Measurements from ENCODE around the gene ENAH. TPM values are rescaled to one million over a fixed set of nuclear protein-coding genes. Genes with fewer than 3 reads are reported as not detected.

The ENAH gene
- polyA plus RNA-seq, 1 of the 3 experiments (the other 2 are of a cell fraction): 48.9 TPM

- TF ChIP-seq FOSL2 (IDR thresholded peaks at IDR 0.05; ENCODE audit: borderline replicate concordance, low read depth) (no peak), ELF1 (IDR thresholded peaks at IDR 0.05) (no peak), REST (IDR thresholded peaks at IDR 0.05; ENCODE audit: low read depth, low read length) (no peak)
- POLR2A ChIA-PET: no interaction called here
- Histone ChIP-seq H3K9ac (no peak overlapping the region), H3K4me2 (no peak overlapping the region), H3K27me3 (ENCODE audit: insufficient read depth) (no peaks in the 10 kb centered on the region), H3K36me3 (replicated peaks in 1 of 2; ENCODE audit: control insufficient read depth in 1 of 2, insufficient read depth in 2 of 2, low read length in 1 of 2) (peaks cover 50 to 54% of the 10 kb centered on the region in 2 experiments), H3K9me2 (no peaks in the 10 kb centered on the region), H3K27ac (ENCODE audit: low read depth in 2 of 2, low read length in 1 of 2) (no peak overlapping the region), H3K79me2 (ENCODE audit: insufficient read depth) (peaks cover 94% of the 10 kb centered on the region), H3K9me3 (no peaks in the 10 kb centered on the region), H3K4me3 (ENCODE audit: low read depth in 2 of 2, low read length in 1 of 2) (no peak overlapping the region), H3F3A (replicated peaks; ENCODE audit: insufficient read depth) (peaks cover 23% of the 10 kb centered on the region), H2AFZ (ENCODE audit: low read depth) (no peak overlapping the region), H4K20me1 (ENCODE audit: insufficient read depth) (peaks cover 5% of the 10 kb centered on the region; the same call in 1 of the 2 replicates), H3K4me1 (ENCODE audit: control insufficient read depth in 1 of 2, insufficient read depth in 2 of 2, low read depth in 1 of 2, low read length in 1 of 2) (peaks cover 0 to 2% of the 10 kb centered on the region in 2 experiments; a peak in 2 of 4 replicates)
- WGBS (ENCODE audit: low lambda C conversion rate): 92% methylated on average over 4 of the region's 4 CpGs
- no peak for DNase-seq
- CTCF ChIA-PET: interaction anchor here (0.7 to 1.6 kb wide), 4 partner anchors 48 to 459 kb away, joined by 3 to 4 read pairs (median 4); no protein-coding TSS in a partner anchor
Observed at GRCh38 chr1:225523263-225523950, 129.5 kb downstream of the ENAH start.

GRCh38 chr1:225522588-225523262 is 130.2 kb downstream of the ENAH start:
- ChIA-PET CTCF (interaction anchor here (1.1 to 2.0 kb wide), 4 partner anchors 15 to 249 kb away, joined by 3 to 7 read pairs (median 4); no protein-coding TSS in a partner anchor), POLR2A (no interaction called here)
- Histone ChIP-seq H3K27ac (ENCODE audit: low read depth in 2 of 2, low read length in 1 of 2) (no peak overlapping the region), H2AFZ (ENCODE audit: low read depth) (no peak overlapping the region), H3K9me3 (no peaks in the 10 kb centered on the region), H3K4me1 (ENCODE audit: control insufficient read depth in 1 of 2, insufficient read depth in 2 of 2, low read depth in 1 of 2, low read length in 1 of 2) (peaks cover 0 to 2% of the 10 kb centered on the region in 2 experiments; a peak in 3 of 4 replicates), H3K79me2 (ENCODE audit: insufficient read depth) (peaks cover 94% of the 10 kb centered on the region), H3F3A (replicated peaks; ENCODE audit: insufficient read depth) (peaks cover 23% of the 10 kb centered on the region), H3K4me2 (no peak overlapping the region), H3K4me3 (ENCODE audit: low read depth in 2 of 2, low read length in 1 of 2) (no peak overlapping the region), H4K20me1 (ENCODE audit: insufficient read depth) (peaks cover 7% of the 10 kb centered on the region; the same call in 1 of the 2 replicates), H3K27me3 (ENCODE audit: insufficient read depth) (no peaks in the 10 kb centered on the region), H3K9me2 (no peaks in the 10 kb centered on the region), H3K9ac (no peak overlapping the region), H3K36me3 (replicated peaks in 1 of 2; ENCODE audit: control insufficient read depth in 1 of 2, insufficient read depth in 2 of 2, low read length in 1 of 2) (peaks cover 48 to 54% of the 10 kb centered on the region in 2 experiments)
- TF ChIP-seq RCOR1 (IDR thresholded peaks at IDR 0.05; ENCODE audit: low read length) (no peak), FOSL2 (IDR thresholded peaks at IDR 0.05; ENCODE audit: borderline replicate concordance, low read depth) (no peak), YY1 (IDR thresholded peaks at IDR 0.05; ENCODE audit: low read depth) (no peak), MAX (IDR thresholded peaks at IDR 0.05; ENCODE audit: low read depth) (no peak), CHD2 (IDR thresholded peaks at IDR 0.05; ENCODE audit: low read length, partially characterized antibody) (no peak), FOXM1 (IDR thresholded peaks at IDR 0.05; ENCODE audit: low read depth) (no peak), RFX5 (IDR thresholded peaks at IDR 0.05; ENCODE audit: low read length) (no peak), REST (IDR thresholded peaks at IDR 0.05; ENCODE audit: low read depth, low read length) (no peak), GABPA (IDR thresholded peaks at IDR 0.05; ENCODE audit: low read depth) (no peak), CTCF (IDR thresholded peaks at IDR 0.05) (no peak), NRF1 (IDR thresholded peaks at IDR 0.05; ENCODE audit: low read depth, low read length) (no peak), SMC3 (IDR thresholded peaks at IDR 0.05; ENCODE audit: low read depth, low read length) (no peak), ELF1 (IDR thresholded peaks at IDR 0.05) (no peak), JUND (IDR thresholded peaks at IDR 0.05) (no peak)
- 91% methylated on average over 1 of the region's 1 CpG for WGBS (ENCODE audit: low lambda C conversion rate)
- no peak for DNase-seq
